HG03097 (cell line): Measurements from ENCODE around the gene ARHGEF37.

Experiments
- ATAC-seq: cut with Tn5 transposase; IDR thresholded peaks from one replicate; pipeline ENCODE4 v1.9.1; 2021; ENCODE audit not compliant: unreplicated experiment, low FRiP score

ARHGEF37 gene

DNA sequence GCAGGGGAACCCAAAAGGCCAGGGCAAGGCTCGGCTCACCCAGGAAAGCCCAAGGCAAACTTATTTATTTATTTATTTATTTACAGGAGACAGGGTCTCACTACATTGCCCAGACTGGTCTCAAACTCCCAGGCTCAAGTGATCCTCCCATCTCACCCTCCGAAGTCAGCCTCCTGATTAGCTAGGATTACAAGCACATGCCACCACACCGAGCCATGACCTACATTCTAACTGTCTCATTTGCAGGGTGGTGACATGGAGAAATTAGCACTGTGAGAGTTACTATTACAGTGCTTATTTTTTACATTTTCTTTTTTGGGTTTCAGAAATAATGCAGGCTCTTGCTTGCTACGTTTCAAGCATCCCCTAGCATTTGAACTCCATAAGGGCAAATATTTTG lies 18.1 kb downstream of the ARHGEF37 start:
- ATAC-seq = no peak

DNA sequence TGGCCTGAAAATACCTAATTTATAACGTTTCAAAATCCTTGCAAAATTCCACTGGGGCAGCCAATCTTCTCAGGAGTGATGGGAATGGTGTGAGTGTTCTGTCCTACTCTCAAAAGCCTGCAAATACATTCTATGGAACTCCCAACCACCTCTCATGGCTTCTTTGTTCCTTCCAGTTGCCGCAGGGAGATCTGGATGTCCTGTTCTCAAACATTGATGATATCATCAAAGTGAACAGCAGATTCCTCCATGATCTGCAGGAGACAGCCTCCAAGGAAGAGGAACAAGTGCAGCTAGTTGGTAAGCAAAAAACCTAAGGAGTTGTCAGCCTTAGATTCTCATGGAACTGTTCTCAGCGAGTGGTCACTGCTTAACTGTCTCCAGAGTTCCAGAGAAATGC lies 19.6 kb downstream of the ARHGEF37 start:
- ATAC-seq = no peak

DNA sequence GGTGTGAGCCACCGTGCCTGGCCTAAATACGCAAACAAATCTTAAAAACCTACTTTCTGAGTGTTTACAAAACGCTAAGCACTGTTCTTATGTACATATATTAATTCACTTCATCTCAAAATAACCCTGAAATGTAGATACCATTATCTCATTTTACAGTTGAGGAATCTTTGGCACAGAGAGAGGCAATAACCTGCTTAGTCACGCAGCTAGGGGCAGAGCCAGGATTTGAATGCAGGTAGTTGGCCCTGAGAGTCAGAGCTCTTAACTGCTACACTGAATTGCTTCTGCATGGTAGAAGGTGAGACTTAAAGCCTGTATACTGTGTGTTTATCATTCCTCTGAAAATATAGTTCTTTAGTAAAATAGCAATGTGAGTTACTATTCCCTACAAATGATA lies 21.9 kb downstream of the ARHGEF37 start:
- no peak for ATAC-seq

DNA sequence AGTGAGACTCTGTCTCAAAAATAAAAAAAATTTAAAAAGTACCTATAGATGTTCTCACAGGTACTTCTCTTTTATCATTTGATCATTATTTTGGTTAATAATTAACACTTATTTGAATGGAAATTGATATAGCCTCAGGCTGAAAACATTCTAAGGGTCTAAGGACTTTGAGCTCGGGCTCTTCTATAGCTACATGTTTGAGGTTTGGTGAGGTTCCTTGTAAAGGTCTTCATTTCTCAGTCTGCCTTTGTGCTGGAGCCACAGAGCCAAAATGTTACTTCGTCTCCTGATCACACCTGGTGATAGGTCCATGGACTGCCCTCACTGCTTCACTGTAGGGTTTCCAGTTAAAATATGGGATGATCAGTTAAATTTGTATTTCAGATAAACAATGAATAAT lies 22.6 kb downstream of the ARHGEF37 start:
- ATAC-seq = no peak

DNA sequence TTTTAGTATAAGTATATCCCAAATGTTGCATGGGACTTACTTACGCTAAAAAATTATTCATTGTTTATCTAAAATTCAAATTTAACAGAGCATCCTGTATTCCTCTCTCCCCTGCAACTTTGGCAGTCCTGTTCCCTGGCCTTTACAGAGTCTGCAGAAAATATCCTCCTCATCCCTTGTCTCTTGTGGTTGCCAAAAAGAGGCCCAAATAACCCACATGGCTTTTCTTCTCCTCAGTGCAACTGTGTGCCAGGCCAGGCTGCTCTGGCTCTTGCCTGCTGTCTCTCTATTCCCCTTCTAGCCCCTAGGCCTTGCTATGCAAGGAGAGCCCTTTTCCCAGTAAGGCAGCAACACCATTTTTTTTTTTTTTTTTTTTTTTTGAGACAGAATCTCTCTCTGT lies 23.0 kb downstream of the ARHGEF37 start:
- no peak for ATAC-seq

DNA sequence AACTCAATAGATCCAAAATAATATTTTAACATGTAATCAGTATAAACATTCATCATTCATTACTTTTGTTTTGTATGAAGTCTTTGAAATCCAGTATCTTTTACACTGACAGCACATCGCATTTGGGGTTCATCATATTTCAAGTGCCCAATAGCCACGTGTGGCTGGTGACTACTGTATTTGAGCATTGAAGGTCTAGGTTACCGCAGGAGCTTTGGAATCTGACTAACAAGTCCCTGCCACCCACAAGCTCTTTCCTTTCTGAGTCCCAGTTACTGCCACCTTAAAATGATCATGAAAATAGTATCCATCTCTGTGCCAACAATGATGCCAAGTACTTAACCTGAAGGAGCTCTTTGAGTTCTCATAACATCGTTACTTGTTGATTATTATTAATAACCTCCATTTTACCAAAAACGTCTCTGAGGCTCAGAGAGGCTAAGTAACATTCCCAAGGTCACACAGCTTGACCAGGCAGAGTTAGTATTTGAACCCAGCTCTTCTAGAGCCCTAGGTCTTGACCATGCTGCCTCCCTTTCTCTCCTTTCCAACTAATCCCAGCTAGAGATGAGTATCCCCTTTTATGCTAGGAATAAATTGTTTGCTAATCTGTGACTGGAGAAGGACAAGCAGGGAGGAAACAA lies 24.2 kb downstream of the ARHGEF37 start:
- no peak for ATAC-seq

DNA sequence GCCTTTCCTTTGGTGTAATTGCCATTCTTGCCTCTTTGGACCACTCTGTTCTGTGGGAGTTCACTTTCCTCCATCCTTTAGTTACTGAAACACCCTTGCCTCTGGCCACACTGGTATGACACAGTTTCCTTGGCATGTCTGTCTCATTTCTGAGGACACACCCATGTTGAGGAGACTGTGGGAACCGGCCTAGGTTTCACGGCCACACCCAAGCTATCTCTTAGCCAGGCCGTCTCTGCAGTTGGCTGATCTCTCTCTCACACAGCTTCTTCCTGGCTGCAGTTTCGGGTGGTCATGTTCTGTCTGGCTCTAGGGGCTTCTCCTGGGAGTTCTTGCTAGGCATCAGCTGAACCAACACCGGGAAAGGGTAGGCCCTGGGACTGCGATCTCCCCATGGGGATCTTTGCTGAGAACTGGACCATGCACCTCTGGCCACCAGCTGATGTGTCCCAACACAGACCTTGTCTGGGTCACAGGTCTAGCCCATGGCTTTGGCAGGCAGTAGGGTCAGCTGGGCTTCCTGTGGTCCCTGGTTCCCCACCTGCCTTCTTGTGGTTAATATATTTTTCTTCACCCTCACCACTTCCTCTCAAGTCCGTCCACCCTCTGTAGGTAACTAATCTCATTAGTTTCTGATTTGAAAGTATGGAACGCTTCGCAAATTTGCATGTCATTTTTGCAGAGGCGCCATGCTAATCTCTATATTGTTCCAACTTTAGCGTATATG lies 24.9 kb downstream of the ARHGEF37 start:
- peak; percentile 82 for ATAC-seq

DNA sequence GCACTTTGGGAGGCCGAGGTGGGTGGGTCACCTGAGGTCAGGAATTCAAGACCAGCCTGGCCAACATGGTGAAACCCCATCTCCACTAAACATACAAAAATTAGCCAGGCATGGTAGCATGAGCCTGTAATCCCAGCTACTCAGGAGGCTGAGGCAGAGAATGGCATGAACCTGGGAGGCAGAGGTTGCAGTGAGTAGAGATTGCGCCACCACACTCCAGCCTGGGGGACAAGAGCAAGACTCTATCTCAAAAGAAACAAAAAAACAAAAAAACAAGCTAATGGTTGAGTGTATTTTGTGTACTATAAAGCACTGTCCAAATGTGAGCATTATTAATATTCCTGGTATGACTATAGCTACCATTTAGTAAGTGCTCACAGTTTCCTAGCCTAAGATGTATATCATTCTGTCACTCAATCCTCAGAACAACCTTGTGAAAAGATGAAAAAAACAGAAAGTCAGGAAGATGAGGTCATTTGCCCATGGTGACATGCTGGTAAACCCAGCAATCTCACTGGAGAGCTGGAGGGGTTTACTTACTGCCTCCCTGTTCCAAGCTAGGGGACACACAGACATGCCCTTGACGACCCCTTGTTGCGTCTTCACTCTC lies 27.7 kb downstream of the ARHGEF37 start:
- ATAC-seq = no peak

DNA sequence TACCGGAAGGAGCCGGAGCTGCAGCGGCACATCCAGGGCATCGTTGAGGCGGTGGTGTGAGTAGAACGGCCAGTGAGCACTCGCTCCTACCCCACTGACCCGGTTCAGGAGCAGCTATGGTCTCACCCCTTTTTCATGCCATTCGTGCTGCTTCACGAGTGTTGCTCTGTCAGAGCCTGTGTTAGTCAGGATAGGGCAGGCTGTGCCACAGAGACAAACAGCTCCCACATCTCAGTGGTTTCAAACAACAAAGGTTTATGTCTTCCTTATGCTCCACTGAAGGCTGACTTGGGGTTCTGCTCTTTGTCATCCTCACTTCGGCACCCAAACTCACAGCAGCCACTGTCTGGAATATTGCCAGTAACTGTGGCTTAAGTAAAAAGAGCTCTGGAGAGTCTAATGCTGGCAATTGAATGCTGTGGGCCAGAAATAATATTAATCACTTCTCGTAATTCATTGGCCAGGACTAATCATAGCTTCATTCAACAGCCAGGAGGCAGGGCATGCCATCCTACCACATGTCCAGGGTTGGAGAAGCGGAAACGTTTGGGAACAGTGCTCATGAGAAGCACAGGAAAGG lies 28.4 kb downstream of the ARHGEF37 start:
- ATAC-seq = no peak

DNA sequence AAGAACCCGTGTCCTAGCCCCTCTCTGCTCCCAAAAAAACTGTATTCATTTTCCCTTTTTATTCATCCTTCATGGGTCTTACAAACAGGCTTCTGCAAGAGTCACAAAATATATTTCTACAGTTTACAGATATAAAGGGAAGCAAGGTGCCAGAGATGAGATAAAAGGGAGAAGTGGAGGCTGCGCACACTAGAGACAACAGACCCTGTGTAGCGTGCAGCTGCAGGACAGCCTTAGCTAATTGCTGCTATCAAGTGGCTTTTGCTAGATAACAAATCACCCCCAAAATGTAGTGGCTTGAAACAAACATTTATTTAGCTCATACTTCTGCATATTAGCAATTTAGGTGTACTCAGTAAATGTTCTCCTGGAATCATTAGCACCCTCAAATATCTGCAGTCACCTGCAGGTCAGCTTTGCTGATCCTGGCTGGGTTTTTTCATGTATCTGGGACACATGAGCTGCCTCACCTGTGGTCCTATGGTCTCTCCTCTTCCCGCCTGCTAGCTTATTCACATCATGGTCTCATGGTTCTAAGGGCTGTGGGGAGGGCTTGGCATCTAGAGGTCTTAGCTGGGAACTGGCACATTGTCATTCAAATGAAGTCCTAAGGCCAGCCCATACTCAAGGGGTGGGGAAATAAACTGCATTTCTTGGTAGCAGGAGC lies 29.4 kb downstream of the ARHGEF37 start:
- no peak for ATAC-seq

DNA sequence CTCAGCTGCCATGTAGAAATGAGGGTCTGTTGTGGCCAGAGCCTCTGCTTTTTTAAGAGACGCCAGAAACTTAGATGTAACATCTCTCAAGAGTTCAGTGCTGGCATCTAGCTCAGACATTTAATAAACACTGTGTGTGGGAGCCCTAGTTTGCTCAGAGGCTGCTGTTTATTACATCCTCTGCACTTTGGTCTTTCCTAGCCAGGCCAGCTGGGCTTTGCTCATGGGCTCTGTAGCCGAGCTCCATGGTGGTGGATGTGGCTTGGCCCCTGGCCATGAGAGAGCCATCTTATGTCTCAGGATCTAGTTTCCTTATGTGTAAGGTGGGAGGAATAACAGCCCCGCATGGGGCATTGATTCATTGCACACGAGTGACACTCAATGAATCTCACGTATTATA lies 30.0 kb downstream of the ARHGEF37 start:
- ATAC-seq = no peak

DNA sequence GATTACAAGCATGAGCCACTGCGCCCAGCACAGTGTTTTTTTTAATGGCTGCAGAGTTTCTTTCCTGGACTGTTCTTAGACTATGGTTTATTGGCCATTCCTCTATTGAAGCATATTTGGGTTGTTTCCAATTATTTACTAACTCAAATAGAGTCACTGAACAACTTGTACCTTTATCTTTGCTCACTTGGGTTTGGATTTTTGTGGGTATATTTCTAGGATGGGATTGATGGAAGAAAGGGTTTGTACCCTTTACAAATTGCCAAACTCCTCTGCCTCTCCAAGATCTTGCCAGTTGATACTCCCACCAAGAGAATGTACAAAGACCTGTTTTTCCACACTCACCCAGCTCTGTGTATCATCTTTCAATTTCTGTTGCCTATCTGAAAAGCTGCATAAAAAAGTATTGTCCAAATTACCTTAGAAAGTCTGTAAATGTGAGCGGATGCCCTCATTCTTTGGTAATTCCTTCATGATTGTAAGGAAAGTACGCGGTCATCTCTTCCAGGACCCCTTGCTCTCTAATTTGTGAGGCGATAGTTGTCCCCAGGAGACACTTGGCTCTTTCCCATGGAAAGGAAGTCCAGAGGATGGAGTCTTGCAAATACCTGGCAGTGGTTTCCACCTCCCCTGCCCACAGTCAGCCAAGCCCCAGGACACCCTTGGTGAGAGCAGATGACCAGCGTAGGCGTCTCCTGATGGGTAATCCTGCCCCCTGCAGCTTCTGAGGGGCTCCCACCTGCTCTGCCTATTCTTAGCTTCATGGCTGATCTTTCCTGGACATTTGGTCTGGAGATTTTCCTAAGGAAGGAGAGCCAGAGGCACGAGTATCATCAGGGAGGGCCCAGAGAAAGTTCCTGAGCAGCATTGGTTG lies 33.0 kb downstream of the ARHGEF37 start:
- ATAC-seq = no peak

DNA sequence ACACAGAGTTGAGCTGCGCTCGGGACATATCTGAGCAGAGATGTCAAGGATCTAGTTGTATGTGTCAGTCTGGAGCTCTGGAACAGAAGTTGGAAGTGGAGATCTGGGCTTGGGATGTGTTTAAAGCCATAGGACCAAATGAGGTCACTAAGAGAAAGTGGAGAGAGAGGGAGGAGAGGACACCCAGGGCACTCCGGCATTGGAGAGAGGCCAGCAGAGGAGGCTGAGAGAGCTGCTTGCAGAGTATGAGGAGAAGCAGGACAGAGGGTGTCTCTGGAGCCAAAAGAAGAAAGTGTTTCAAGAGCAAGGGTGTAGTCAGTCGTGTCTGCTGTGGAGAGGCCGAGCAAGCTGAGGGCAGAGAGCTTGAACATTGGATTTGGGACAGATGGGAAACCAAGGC lies 34.7 kb downstream of the ARHGEF37 start:
- no peak for ATAC-seq

DNA sequence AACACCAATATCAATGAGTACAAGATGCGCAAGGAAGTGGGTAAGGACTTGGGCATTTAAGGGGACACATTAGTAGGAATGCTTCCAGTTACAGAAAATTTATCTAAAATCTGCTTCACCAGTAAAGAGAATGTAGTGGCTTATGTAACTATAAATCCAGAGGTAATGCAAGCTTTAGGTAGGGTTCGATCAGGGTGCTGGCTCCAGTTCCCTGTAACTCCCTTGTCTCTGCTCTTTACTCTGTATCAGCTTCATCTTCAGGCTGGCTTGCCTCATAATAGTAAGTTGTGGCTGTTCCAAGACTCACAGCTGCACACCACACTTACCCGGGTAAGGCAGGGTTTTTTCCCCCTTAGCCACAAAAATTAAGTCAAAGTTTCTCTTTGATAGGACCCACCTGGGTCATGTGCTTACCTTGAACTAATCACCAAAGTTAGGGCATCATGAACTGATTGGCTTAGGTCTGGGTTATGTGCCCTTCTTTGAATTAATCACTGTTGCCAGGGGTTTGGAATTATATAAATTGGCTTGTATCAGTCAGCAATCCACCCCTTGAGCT lies 35.5 kb downstream of the ARHGEF37 start:
- no peak for ATAC-seq

DNA sequence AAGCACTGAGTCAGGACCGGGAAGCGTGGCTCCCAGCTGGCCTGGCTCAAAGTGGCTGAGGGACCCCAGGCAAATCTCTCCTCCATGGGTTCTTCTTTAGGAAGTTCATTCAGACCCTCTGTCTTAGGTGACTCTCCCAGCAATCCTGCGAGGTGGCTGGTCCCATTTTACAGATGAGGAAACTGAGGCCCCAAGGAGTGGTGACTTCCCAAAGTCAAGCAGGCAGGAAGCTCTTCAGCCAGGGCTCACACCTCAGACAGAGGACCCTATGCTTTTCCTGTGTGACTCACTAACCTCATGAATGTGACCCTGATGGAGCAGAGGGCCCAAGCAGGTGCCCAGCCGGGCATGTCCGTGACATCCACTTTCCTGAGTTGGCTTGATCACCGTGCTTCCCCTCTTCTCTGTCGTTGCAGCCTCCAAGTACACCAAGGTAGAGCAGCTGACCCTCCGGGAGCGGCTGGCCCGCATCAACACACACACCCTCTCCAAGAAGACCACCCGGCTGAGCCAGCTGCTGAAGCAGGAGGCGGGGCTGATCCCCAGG lies 36.5 kb downstream of the ARHGEF37 start:
- ATAC-seq = no peak

DNA sequence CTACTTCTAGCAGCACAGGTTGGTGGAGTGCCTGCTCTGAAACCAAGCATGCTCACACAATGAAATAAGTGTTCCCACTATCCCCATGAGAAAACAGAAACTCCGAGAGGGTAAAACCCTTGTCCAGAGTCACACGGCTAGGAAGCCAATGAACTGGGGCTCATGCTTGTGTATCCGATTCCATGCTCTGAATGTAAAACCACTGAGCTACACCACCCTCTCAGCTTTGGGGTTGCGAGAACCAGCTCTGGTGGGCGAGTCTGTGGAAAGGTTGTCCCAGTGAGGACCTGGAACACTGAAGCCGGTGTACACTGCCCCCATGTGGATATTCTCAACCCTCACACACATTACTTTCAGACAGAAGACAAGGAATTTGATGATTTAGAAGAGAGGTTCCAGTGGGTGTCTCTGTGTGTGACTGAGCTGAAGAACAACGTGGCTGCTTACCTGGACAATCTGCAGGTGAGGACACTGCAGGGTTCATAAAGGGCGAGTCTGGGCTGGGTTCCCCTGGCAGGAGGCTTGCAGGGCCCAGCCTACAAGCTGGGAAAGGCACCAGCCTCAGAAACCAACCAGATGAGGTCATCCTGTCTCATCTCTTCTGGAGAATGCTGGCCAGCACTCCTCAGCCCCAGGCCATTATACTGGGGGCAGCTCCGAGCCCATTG lies 37.4 kb downstream of the ARHGEF37 start:
- no peak for ATAC-seq

DNA sequence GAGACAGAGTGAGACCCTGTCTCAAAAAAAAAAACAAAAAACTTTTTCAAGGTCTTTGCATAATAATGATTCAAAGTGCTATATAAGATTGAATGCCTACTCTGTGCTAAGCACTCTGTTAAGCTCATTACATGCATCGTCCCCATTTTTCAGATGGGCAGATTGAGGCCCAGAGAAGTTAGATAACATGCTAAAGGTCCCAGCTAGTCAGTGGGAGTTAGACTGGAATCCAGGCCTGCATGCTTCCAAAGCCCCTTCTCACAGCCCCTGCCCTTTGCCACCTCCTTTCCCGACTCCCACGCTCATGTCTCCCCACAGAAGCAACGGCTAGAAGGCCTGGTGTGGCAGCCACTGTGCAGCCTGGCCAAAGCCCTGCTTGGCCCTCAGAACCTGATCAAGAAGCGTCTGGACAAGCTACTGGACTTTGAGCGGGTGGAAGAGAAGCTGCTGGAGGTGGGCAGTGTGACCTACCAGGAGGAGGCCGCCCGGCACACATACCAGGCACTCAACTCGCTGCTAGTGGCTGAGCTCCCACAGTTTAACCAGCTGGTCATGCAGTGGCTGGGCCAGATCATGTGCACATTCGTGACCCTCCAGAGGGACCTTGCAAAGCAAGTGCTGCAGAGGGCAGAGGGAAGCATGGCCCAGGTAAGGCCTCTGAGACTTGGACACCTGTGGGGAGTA lies 40.3 kb downstream of the ARHGEF37 start:
- no peak for ATAC-seq

DNA sequence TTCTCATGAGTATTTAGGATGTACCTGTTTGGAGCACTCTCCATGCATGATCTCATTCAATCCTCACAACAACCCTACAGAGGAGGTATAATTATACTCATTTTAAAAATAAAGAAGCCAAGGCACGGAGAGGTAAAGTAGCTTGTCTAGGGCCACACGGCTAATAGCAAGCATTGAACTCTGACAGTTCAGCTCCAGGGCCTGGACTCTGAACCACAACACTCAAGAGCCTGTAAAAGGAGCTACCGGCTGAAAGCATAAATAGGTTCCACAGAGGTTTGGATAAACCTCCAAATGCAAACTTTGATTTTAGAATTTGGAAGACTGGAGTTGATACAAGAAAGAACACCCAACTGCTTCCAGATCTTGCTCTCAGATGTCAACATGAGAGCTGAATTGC lies 41.2 kb downstream of the ARHGEF37 start:
- no peak for ATAC-seq

DNA sequence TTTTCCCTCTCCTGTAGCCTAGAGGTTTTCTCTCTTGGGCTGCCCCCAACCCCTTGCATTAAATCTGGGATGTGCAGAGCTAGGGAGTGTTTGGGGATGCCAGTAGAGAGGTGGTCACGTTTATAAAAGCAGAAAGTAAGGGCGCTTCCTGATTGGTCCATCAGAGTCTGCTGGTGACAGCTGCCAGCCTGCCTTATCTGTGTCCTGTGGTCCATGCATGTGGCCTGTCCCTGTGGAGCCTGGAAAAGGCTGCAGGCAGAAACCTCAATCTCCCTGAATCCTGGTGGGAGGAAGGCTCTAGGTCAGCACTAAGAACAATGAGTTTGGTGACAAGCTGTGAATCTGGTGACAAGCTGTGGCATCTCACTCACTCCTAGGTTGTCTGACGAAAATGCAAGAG lies 42.2 kb downstream of the ARHGEF37 start:
- ATAC-seq = no peak
